ENCODE results near the gene TTLL5. TPM values are rescaled to one million over a fixed set of nuclear protein-coding genes. Genes with fewer than 3 reads are reported as not detected.

TTLL5 gene
- total and polyA plus RNA-seq, 7 donors: 4.8 to 36.6 (median 17.9) TPM

- peak overlapping the region; percentile 9 to 71 (median 46) for H3K27ac ChIP-seq
- no peaks in the 10 kb centered on the region for H3K36me3 ChIP-seq
- no peaks in the 10 kb centered on the region for H3K27me3 ChIP-seq
- peaks cover 0 to 41% (median 30%) of the 10 kb centered on the region in 4 donors for H3K4me1 ChIP-seq
- intact Hi-C loops (cut with DNase I): loop anchor here (5.0 kb wide), 1 partner anchor 143 kb away; no protein-coding TSS in a partner anchor
- no peak for TF ChIP-seq EP300 (IDR thresholded peaks at IDR 0.05)
- no peak for TF ChIP-seq POLR2AphosphoS5 (IDR thresholded peaks at IDR 0.05)
- no peak for TF ChIP-seq CTCF (IDR thresholded peaks at IDR 0.05)
- no peak for TF ChIP-seq POLR2A (IDR thresholded peaks at IDR 0.05)
- H3K4me3 ChIP-seq: no peak overlapping the region
- DNase-seq: no peak
- no peaks in the 10 kb centered on the region for H3K9me3 ChIP-seq
- WGBS, 2 donors: 92 to 94% methylated on average over 6 of the region's 6 CpGs
Observed at GRCh38 chr14:75724414-75725204, 63.6 kb downstream of the TTLL5 start.

- 82 to 92% methylated on average over 3 of the region's 3 CpGs for WGBS, 2 donors
Observed at GRCh38 chr14:75725481-75725880, 64.4 kb downstream of the TTLL5 start.

GRCh38 chr14:75726321-75726720, 65.3 kb downstream of the TTLL5 start:
- Histone ChIP-seq H3K4me3 (no peak overlapping the region), H3K36me3 (no peaks in the 10 kb centered on the region), H3K27me3 (no peaks in the 10 kb centered on the region), H3K27ac (peak overlapping the region in 3 of 4 donors; percentile 38 to 71 (median 54)), H3K4me1 (peaks cover 0 to 24% (median 14%) of the 10 kb centered on the region in 4 donors), H3K9me3 (no peaks in the 10 kb centered on the region)
- TF ChIP-seq POLR2A (IDR thresholded peaks at IDR 0.05) (no peak), CTCF (IDR thresholded peaks at IDR 0.05) (no peak), POLR2AphosphoS5 (IDR thresholded peaks at IDR 0.05) (no peak), EP300 (IDR thresholded peaks at IDR 0.05) (no peak)
- WGBS, 2 donors: 93 to 97% methylated on average over 1 of the region's 1 CpG
- intact Hi-C loops (cut with DNase I): no loop called here
- no peak for DNase-seq

More at GRCh38 chr14:75725481-75725880, 64.4 kb downstream of the TTLL5 start:
- Histone ChIP-seq H3K27ac (peak overlapping the region; percentile 17 to 71 (median 46)), H3K27me3 (no peaks in the 10 kb centered on the region), H3K36me3 (no peaks in the 10 kb centered on the region), H3K4me3 (no peak overlapping the region), H3K9me3 (no peaks in the 10 kb centered on the region), H3K4me1 (peaks cover 0 to 33% (median 21%) of the 10 kb centered on the region in 4 donors)
- no peak for TF ChIP-seq CTCF (IDR thresholded peaks at IDR 0.05)
- TF ChIP-seq POLR2A (IDR thresholded peaks at IDR 0.05): no peak
- DNase-seq: no peak
- intact Hi-C loops (cut with DNase I): no loop called here

- Histone ChIP-seq H3K36me3 (no peaks in the 10 kb centered on the region), H3K4me1 (peaks cover 0 to 20% (median 12%) of the 10 kb centered on the region in 4 donors), H3K27me3 (no peaks in the 10 kb centered on the region), H3K4me3 (no peak overlapping the region), H3K9me3 (no peaks in the 10 kb centered on the region), H3K27ac (no peak overlapping the region)
- 97 to 99% methylated on average over 3 of the region's 3 CpGs for WGBS, 2 donors
- intact Hi-C loops (cut with DNase I): no loop called here
- no peak for TF ChIP-seq POLR2A (IDR thresholded peaks at IDR 0.05)
- no peak for TF ChIP-seq CTCF (IDR thresholded peaks at IDR 0.05)
- no peak for TF ChIP-seq POLR2AphosphoS5 (IDR thresholded peaks at IDR 0.05)
- TF ChIP-seq EP300 (IDR thresholded peaks at IDR 0.05): no peak
- no peak for DNase-seq
Observed at GRCh38 chr14:75727124-75727523, 66.1 kb downstream of the TTLL5 start.
